Effector memory CD4-positive, alpha-beta T cell (primary cell): ENCODE results near the gene RBMS3.
"Not testable (repeated sequence)": the region's sequence is repeated elsewhere in the genome, so short reads cannot be mapped to it uniquely, and the experiment has no call there.

Source experiments
- DNase-seq, 3 donors: peaks; one replicate each; pipeline ENCODE4 v3.0.0-alpha.2; 2020
- H3K27ac ChIP-seq: 2 replicates; pipeline ENCODE4 v1.7.0; 2013; ENCODE audit warnings: mild to moderate bottlenecking, low read length, moderate library complexity; ENCODE audit not compliant: insufficient read depth, poor library complexity, severe bottlenecking
- H3K27me3 ChIP-seq: replicated peaks from 2 replicates; pipeline ENCODE4 v1.7.0; 2013; ENCODE audit warnings: mild to moderate bottlenecking, low read length; ENCODE audit not compliant: insufficient read depth, control insufficient read depth, poor library complexity, severe bottlenecking
- H3K36me3 ChIP-seq: 2 replicates; pipeline ENCODE4 v1.7.0; 2013; ENCODE audit warnings: mild to moderate bottlenecking, low read length, moderate library complexity; ENCODE audit not compliant: control insufficient read depth, insufficient read depth
- H3K4me1 ChIP-seq: 2 replicates; pipeline ENCODE4 v1.7.0; 2013; ENCODE audit warnings: low read length, mild to moderate bottlenecking; ENCODE audit not compliant: control insufficient read depth, insufficient read depth, poor library complexity, severe bottlenecking
- H3K4me3 ChIP-seq: 2 replicates; pipeline ENCODE4 v1.7.0; 2013; ENCODE audit warnings: low read length, low read depth, mild to moderate bottlenecking; ENCODE audit not compliant: insufficient read depth, poor library complexity, severe bottlenecking
- H3K9me3 ChIP-seq: 2 replicates; pipeline ENCODE4 v1.7.0; 2013; ENCODE audit warnings: mild to moderate bottlenecking, low read length, moderate library complexity; ENCODE audit not compliant: control insufficient read depth
- total RNA-seq, 3 donors: gene quantifications; one replicate each; lab custom pipeline; 2026; lab: John Stamatoyannopoulos, UW

Gene RBMS3
- total RNA-seq: 0.61 to 1.2 (median 0.97) reads per million in 3 donors

DNA sequence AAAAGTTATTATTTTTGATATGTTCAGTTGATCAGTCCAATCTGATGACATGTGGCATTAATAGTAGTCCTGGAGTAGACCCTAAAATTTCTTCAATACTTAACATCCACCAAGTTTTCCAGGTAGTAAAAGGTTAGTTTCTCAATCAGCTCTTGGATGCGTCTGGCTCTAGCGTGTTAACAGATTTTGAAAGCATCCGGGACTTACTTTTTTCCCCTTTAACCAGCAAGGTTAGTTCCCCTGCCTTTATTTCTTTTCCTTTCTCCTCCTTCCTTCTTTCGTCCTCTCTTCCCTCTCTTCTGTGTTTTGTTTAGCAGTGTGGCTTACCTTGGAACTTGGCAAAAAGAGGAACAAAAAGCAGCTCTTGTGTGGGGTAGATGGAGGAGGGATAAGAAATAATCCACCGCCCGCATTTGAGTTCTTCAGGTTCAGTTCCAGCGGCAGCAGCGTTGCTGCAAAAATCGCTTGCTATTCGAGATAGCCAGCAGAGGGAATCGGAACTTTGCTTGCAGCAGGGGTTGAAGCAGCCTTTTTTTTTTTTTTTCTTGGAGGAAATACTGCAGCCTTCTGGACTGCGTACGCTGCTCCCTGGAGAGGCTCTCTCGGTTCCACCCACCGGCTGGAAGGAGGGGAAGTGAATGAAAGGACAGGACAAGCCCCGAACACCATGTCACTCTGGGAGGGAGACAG is at the start of gene RBMS3:
Gene RBMS3, plus strand, starts transcription at position 668 of the 690 bp plus-strand sequence.
- H3K27ac ChIP-seq: no peak within 1 kb of the TSS
- no peak for DNase-seq
- peak within 1 kb of the TSS; percentile 29 for H3K4me3 ChIP-seq
- H3K36me3 ChIP-seq: no peaks in the 10 kb centered on the region
- no peaks in the 10 kb centered on the region for H3K4me1 ChIP-seq
- H3K9me3 ChIP-seq: no peaks in the 10 kb centered on the region
- no peaks in the 10 kb centered on the region for H3K27me3 ChIP-seq

DNA sequence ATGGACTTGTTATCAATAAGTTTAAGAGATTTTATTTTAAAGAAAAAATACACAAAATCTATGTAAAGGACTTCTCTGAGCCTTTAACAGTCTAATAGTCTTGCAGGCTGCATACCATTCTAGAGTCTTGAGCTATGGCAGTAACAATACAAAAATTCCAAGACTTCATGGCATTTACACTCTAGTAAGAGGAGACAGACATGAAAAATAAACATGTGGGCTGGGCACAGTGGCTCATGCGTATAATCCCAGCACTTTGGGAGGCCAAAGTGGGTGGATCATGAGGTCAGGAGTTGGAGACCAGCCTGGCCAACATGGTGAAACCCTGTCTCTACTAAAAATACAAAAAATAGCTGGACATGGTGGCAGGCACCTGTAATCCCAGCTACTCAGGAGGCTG is 47.7 kb upstream of the RBMS3 start:
- not testable (repeated sequence) for H3K9me3 ChIP-seq, H3K4me1 ChIP-seq, DNase-seq, H3K36me3 ChIP-seq, H3K27me3 ChIP-seq, H3K27ac ChIP-seq, H3K4me3 ChIP-seq

DNA sequence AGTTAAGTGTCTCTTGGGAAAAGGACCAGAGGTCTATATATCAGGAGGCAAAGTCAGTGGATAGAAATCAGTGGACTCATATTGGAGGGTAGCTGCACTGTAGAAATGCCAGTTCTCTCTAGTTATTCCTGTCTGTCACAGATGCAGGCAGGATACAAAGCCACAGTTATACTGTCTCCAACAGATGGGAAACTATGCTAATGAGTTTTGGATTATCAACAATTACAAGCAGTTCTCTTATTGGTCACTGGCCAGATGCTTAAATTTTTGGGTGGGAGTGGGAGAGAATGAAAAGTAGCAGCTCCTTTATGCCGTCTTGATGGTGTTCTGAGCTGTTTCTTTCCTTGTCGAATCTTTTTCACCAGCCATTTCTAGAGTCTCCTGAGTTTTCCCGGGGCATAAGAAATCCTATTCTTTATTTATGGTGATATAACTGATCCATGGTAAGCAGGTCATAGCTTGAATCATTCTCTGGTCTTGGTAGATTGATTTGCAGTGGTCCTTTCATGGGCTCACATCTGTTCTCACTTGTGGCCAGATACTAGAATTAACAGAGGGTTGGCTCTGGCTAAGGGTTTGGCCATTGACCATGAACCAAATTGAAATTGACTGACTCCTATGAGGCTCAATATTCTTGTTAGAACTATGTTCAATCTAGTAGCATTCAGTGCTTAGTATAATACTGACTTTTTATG is 44.6 kb upstream of the RBMS3 start:
- H3K4me3 ChIP-seq: no peak overlapping the region
- no peaks in the 10 kb centered on the region for H3K36me3 ChIP-seq
- no peaks in the 10 kb centered on the region for H3K4me1 ChIP-seq
- no peak for DNase-seq
- no peak overlapping the region for H3K27ac ChIP-seq
- H3K9me3 ChIP-seq: no peaks in the 10 kb centered on the region
- no peaks in the 10 kb centered on the region for H3K27me3 ChIP-seq

GRCh38 chr3:29239376-29239775 is 41.5 kb upstream of the RBMS3 start:
- Histone ChIP-seq H3K27me3 (no peaks in the 10 kb centered on the region), H3K9me3 (no peaks in the 10 kb centered on the region), H3K27ac (no peak overlapping the region), H3K36me3 (no peaks in the 10 kb centered on the region), H3K4me1 (no peaks in the 10 kb centered on the region), H3K4me3 (no peak overlapping the region)
- DNase-seq: no peak

DNA sequence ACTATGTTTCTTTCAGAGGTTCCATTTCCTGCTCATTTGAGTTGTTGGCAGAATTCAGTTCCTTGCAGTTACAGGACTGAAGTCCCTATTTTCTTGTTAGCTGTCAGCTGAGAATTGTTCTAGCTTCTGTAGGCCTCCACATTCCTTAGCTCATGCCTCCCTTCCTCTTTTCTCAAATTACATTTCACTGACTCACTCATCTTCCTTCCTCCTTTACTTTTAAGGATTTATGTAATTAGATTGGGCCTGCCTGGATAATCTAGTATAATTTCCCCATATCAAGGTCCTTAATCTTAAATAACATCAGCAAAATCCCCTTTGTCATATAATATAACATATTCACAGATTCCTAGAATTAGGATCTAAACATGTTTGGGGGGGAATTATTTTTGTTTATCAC is 40.6 kb upstream of the RBMS3 start:
- Histone ChIP-seq H3K27me3 (no peaks in the 10 kb centered on the region), H3K27ac (no peak overlapping the region), H3K9me3 (no peaks in the 10 kb centered on the region), H3K4me1 (no peaks in the 10 kb centered on the region), H3K36me3 (no peaks in the 10 kb centered on the region), H3K4me3 (no peak overlapping the region)
- no peak for DNase-seq

- Histone ChIP-seq H3K9me3 (no peaks in the 10 kb centered on the region), H3K4me3 (no peak overlapping the region), H3K27me3 (no peaks in the 10 kb centered on the region), H3K4me1 (no peaks in the 10 kb centered on the region), H3K36me3 (no peaks in the 10 kb centered on the region), H3K27ac (no peak overlapping the region)
- DNase-seq: no peak
These were observed 40.0 kb upstream of the RBMS3 start for GRCh38 chr3:29240887-29241286.

- Histone ChIP-seq H3K4me3 (no peak overlapping the region), H3K27ac (no peak overlapping the region), H3K9me3 (no peaks in the 10 kb centered on the region), H3K27me3 (no peaks in the 10 kb centered on the region), H3K4me1 (no peaks in the 10 kb centered on the region), H3K36me3 (no peaks in the 10 kb centered on the region)
- DNase-seq: no peak
These were observed 39.0 kb upstream of the RBMS3 start for GRCh38 chr3:29241855-29242254.

DNA sequence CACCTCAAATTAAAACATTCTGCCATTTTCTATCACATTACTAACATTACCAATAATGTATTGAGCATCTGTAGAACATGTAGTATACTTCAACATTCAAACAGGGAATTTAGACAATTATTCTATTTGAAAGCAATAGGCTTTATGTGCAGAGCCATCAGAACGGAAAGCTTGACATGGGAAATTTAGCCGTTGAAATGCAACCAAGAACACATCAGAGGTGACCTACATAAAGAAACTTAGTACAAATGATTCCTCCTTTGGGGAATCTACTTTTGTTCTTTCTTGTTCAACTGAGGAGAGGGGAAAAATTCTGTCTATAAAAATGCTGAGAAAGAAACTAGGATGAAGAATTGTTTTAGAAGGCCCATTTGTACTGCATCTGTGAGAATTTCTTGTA is 38.6 kb upstream of the RBMS3 start:
- Histone ChIP-seq H3K4me3 (no peak overlapping the region), H3K4me1 (no peaks in the 10 kb centered on the region), H3K36me3 (no peaks in the 10 kb centered on the region), H3K27ac (no peak overlapping the region), H3K9me3 (no peaks in the 10 kb centered on the region), H3K27me3 (no peaks in the 10 kb centered on the region)
- DNase-seq: no peak

- Histone ChIP-seq H3K9me3 (no peaks in the 10 kb centered on the region), H3K36me3 (no peaks in the 10 kb centered on the region), H3K27ac (no peak overlapping the region), H3K27me3 (no peaks in the 10 kb centered on the region), H3K4me3 (no peak overlapping the region), H3K4me1 (no peaks in the 10 kb centered on the region)
- no peak for DNase-seq
These were observed 35.4 kb upstream of the RBMS3 start for GRCh38 chr3:29245441-29245840.

- Histone ChIP-seq H3K4me1 (no peaks in the 10 kb centered on the region), H3K4me3 (no peak overlapping the region), H3K27me3 (no peaks in the 10 kb centered on the region), H3K9me3 (no peaks in the 10 kb centered on the region), H3K27ac (no peak overlapping the region), H3K36me3 (no peaks in the 10 kb centered on the region)
- DNase-seq: no peak
These were observed 33.7 kb upstream of the RBMS3 start for GRCh38 chr3:29247088-29247745.
